Measurements from ENCODE around the gene PIGT.

PIGT gene

GRCh38 chr20:45425561-45425960 is 9.6 kb downstream of the PIGT start:
- TF ChIP-seq ZFP3 (CRISPR knock-in tag; IDR thresholded peaks at IDR 0.05) (no peak), PPARA (CRISPR knock-in tag; IDR thresholded peaks at IDR 0.05; ENCODE audit: borderline replicate concordance) (no peak), GLIS3 (CRISPR knock-in tag; IDR thresholded peaks at IDR 0.05) (no peak), ZC3H10 (CRISPR knock-in tag; IDR thresholded peaks at IDR 0.05) (no peak), ESRRG (CRISPR knock-in tag; IDR thresholded peaks at IDR 0.05) (no peak), PATZ1 (CRISPR knock-in tag; IDR thresholded peaks at IDR 0.05; ENCODE audit: borderline replicate concordance) (no peak), CREB5 (CRISPR knock-in tag; IDR thresholded peaks at IDR 0.05; ENCODE audit: low read depth) (no peak), TOX (CRISPR knock-in tag; IDR thresholded peaks at IDR 0.05; ENCODE audit: borderline replicate concordance) (no peak), ZNF565 (CRISPR knock-in tag; conservative IDR thresholded peaks at IDR 0.05; ENCODE audit: low read depth) (no peak), SNAI2 (CRISPR knock-in tag; IDR thresholded peaks at IDR 0.05) (no peak)
- no peak for ATAC-seq

- no peak for TF ChIP-seq PPARA (CRISPR knock-in tag; IDR thresholded peaks at IDR 0.05; ENCODE audit: borderline replicate concordance)
- TF ChIP-seq ISL1 (CRISPR knock-in tag; IDR thresholded peaks at IDR 0.05) = no peak
- no peak for TF ChIP-seq ZFP3 (CRISPR knock-in tag; IDR thresholded peaks at IDR 0.05)
- no peak; the same call in 2 of the 3 replicates for ATAC-seq
These were observed 10.5 kb downstream of the PIGT start for GRCh38 chr20:45426320-45427016.

- ATAC-seq = peak; percentile 60
- peak; percentile 70; the same call in 1 of the 2 replicates for TF ChIP-seq TSHZ2 (CRISPR knock-in tag; IDR thresholded peaks at IDR 0.05)
- TF ChIP-seq BACH2 (CRISPR knock-in tag; IDR thresholded peaks at IDR 0.05; ENCODE audit: borderline replicate concordance) = no peak
- TF ChIP-seq TCF4 (CRISPR knock-in tag; IDR thresholded peaks at IDR 0.05; ENCODE audit: borderline replicate concordance) = peak; percentile 94
- no peak for TF ChIP-seq ZC3H10 (CRISPR knock-in tag; IDR thresholded peaks at IDR 0.05)
- no peak for TF ChIP-seq ZNF70 (CRISPR knock-in tag; IDR thresholded peaks at IDR 0.05)
- TF ChIP-seq OSR1 (CRISPR knock-in tag; IDR thresholded peaks at IDR 0.05) = no peak
These were observed 11.6 kb downstream of the PIGT start for GRCh38 chr20:45427236-45428149.

- ATAC-seq = no peak
- TF ChIP-seq TSHZ2 (CRISPR knock-in tag; IDR thresholded peaks at IDR 0.05) = no peak
- TF ChIP-seq ISL1 (CRISPR knock-in tag; IDR thresholded peaks at IDR 0.05) = no peak
- no peak for TF ChIP-seq BACH2 (CRISPR knock-in tag; IDR thresholded peaks at IDR 0.05; ENCODE audit: borderline replicate concordance)
- TF ChIP-seq TCF4 (CRISPR knock-in tag; IDR thresholded peaks at IDR 0.05; ENCODE audit: borderline replicate concordance) = no peak
- TF ChIP-seq PATZ1 (CRISPR knock-in tag; IDR thresholded peaks at IDR 0.05; ENCODE audit: borderline replicate concordance) = no peak
- TF ChIP-seq GLIS3 (CRISPR knock-in tag; IDR thresholded peaks at IDR 0.05) = no peak
- no peak for TF ChIP-seq SNAI2 (CRISPR knock-in tag; IDR thresholded peaks at IDR 0.05)
- no peak for TF ChIP-seq OSR1 (CRISPR knock-in tag; IDR thresholded peaks at IDR 0.05)
- no peak for TF ChIP-seq ZFP3 (CRISPR knock-in tag; IDR thresholded peaks at IDR 0.05)
- TF ChIP-seq ZNF70 (CRISPR knock-in tag; IDR thresholded peaks at IDR 0.05) = no peak
- TF ChIP-seq ZNF8 (CRISPR knock-in tag; IDR thresholded peaks at IDR 0.05) = no peak
- TF ChIP-seq CSRNP3 (CRISPR knock-in tag; IDR thresholded peaks at IDR 0.05) = no peak
These were observed 13.7 kb downstream of the PIGT start for GRCh38 chr20:45429618-45430017.

All from SK-N-SH treated with all-trans-retinoic acid at 6 μM for 48 hours (cell line).